ENCODE measurements around the gene SLC19A1. TPM values are rescaled to one million over a fixed set of nuclear protein-coding genes. Genes with fewer than 3 reads are reported as not detected.

Gene SLC19A1
- total RNA-seq, 3 donors from 2014 or later, result 5.6 to 6.7 (median 6.6) TPM

- Histone ChIP-seq H3K4me1 (no peaks in the 10 kb centered on the region), H3K27me3 (peaks cover 0 to 27% of the 10 kb centered on the region in 2 donors), H3K36me3 (no peaks in the 10 kb centered on the region), H3K4me3 (no peak overlapping the region), H3K27ac (peak overlapping the region in 1 of 2 donors; percentile 26), H3K9me3 (no peaks in the 10 kb centered on the region)
- TF ChIP-seq CTCF (IDR thresholded peaks at IDR 0.05), result no peak
- TF ChIP-seq POLR2AphosphoS5 (IDR thresholded peaks at IDR 0.05), result no peak
- TF ChIP-seq POLR2A (IDR thresholded peaks at IDR 0.05), result no peak
- intact Hi-C loops (cut with DNase I; ENCODE audit: low total_unique reads), result no loop called here
- peak in 1 of 2 donors; percentile 49 for DNase-seq (ENCODE audit: low spot score in 2 of 2)
These were observed 31.9 kb upstream of the SLC19A1 start for GRCh38 chr21:45574081-45574501.

GRCh38 chr21:45573452-45574035 is 31.3 kb upstream of the SLC19A1 start:
- Histone ChIP-seq H3K27ac (peak overlapping the region in 1 of 2 donors; percentile 26), H3K4me3 (no peak overlapping the region), H3K36me3 (no peaks in the 10 kb centered on the region), H3K27me3 (peaks cover 0 to 24% of the 10 kb centered on the region in 2 donors), H3K4me1 (no peaks in the 10 kb centered on the region), H3K9me3 (no peaks in the 10 kb centered on the region)
- peak in 1 of 2 donors; percentile 20 for DNase-seq (ENCODE audit: low spot score in 2 of 2)
- TF ChIP-seq POLR2A (IDR thresholded peaks at IDR 0.05) (no peak), POLR2AphosphoS5 (IDR thresholded peaks at IDR 0.05) (no peak), CTCF (IDR thresholded peaks at IDR 0.05) (no peak)
- intact Hi-C loops (cut with DNase I; ENCODE audit: low total_unique reads), result no loop called here

- DNase-seq (ENCODE audit: low spot score in 2 of 2), result peak in 1 of 2 donors; percentile 38
- intact Hi-C loops (cut with DNase I; ENCODE audit: low total_unique reads), result no loop called here
- H3K4me1 ChIP-seq, result no peaks in the 10 kb centered on the region
- TF ChIP-seq POLR2A (IDR thresholded peaks at IDR 0.05) (no peak), POLR2AphosphoS5 (IDR thresholded peaks at IDR 0.05) (no peak), CTCF (IDR thresholded peaks at IDR 0.05) (no peak)
- H3K27ac ChIP-seq, result no peak overlapping the region
- peaks cover 0 to 20% of the 10 kb centered on the region in 2 donors for H3K27me3 ChIP-seq
- H3K36me3 ChIP-seq, result no peaks in the 10 kb centered on the region
- H3K4me3 ChIP-seq, result no peak overlapping the region
- no peaks in the 10 kb centered on the region for H3K9me3 ChIP-seq
These were observed 30.7 kb upstream of the SLC19A1 start for GRCh38 chr21:45572783-45573451.

- Histone ChIP-seq H3K4me3 (no peak overlapping the region), H3K36me3 (no peaks in the 10 kb centered on the region), H3K27me3 (peaks cover 0 to 13% of the 10 kb centered on the region in 2 donors), H3K27ac (no peak overlapping the region), H3K4me1 (no peaks in the 10 kb centered on the region), H3K9me3 (no peaks in the 10 kb centered on the region)
- intact Hi-C loops (cut with DNase I; ENCODE audit: low total_unique reads), result no loop called here
- TF ChIP-seq POLR2A (IDR thresholded peaks at IDR 0.05) (no peak), CTCF (IDR thresholded peaks at IDR 0.05) (no peak), POLR2AphosphoS5 (IDR thresholded peaks at IDR 0.05) (no peak)
- peak in 1 of 2 donors; percentile 25 for DNase-seq (ENCODE audit: low spot score in 2 of 2)
These were observed 30.0 kb upstream of the SLC19A1 start for GRCh38 chr21:45572231-45572630.

- intact Hi-C loops (cut with DNase I; ENCODE audit: low total_unique reads), result no loop called here
- H3K27ac ChIP-seq, result no peak overlapping the region
- H3K4me1 ChIP-seq, result no peaks in the 10 kb centered on the region
- no peak overlapping the region for H3K4me3 ChIP-seq
- peak in 1 of 2 donors; percentile 10 for DNase-seq (ENCODE audit: low spot score in 2 of 2)
- no peak for TF ChIP-seq CTCF (IDR thresholded peaks at IDR 0.05)
- TF ChIP-seq POLR2AphosphoS5 (IDR thresholded peaks at IDR 0.05), result no peak
- peaks cover 0 to 7% of the 10 kb centered on the region in 2 donors for H3K27me3 ChIP-seq
- no peaks in the 10 kb centered on the region for H3K9me3 ChIP-seq
- no peaks in the 10 kb centered on the region for H3K36me3 ChIP-seq
These were observed 29.4 kb upstream of the SLC19A1 start for GRCh38 chr21:45571641-45572040.
